ENCODE data around the gene CCL1.

DNA sequence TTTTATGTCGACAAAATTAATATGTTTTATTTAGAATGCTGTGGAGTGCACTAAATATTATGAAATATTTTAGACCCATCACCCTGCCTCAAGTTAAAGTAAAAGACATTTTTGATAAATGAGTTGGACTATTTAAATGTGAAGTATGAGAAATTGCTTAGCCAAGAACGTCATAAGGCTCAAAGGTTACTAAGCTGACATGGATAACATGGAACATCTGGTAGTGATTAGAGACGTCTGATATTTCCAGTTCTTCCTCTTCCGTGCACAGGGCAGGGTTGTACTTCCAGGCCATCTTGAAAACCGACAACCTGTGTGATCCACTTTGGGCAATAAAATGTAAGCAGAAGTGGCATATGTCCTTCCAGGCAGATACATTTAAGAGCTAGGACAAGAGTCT is 51.0 kb downstream of the CCL1 start:
- TF ChIP-seq, protein P1, sequence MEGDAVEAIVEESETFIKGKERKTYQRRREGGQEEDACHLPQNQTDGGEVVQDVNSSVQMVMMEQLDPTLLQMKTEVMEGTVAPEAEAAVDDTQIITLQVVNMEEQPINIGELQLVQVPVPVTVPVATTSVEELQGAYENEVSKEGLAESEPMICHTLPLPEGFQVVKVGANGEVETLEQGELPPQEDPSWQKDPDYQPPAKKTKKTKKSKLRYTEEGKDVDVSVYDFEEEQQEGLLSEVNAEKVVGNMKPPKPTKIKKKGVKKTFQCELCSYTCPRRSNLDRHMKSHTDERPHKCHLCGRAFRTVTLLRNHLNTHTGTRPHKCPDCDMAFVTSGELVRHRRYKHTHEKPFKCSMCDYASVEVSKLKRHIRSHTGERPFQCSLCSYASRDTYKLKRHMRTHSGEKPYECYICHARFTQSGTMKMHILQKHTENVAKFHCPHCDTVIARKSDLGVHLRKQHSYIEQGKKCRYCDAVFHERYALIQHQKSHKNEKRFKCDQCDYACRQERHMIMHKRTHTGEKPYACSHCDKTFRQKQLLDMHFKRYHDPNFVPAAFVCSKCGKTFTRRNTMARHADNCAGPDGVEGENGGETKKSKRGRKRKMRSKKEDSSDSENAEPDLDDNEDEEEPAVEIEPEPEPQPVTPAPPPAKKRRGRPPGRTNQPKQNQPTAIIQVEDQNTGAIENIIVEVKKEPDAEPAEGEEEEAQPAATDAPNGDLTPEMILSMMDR (IDR thresholded peaks at IDR 0.05), result no peak
- TF ChIP-seq POLR2AphosphoS5 (IDR thresholded peaks at IDR 0.05; ENCODE audit: low read depth, low read length), result no peak
